Neural cell (in vitro differentiated cells): ENCODE measurements around the gene RHCE.
"Not testable (repeated sequence)": the region's sequence is repeated elsewhere in the genome, so short reads cannot be mapped to it uniquely, and the experiment has no call there.

Experiments
- CTCF ChIP-seq: fragments of 450-650 bp; IDR thresholded peaks from 2 replicates; pipeline ENCODE4 v1.5.1; 2014; ENCODE audit warnings: antibody characterized with exemption, mild to moderate bottlenecking, moderate library complexity; ENCODE audit not compliant: poor library complexity, severe bottlenecking
- EP300 ChIP-seq: fragments of 450-650 bp; conservative IDR thresholded peaks from 2 replicates; pipeline ENCODE4 v1.6.1; 2014; ENCODE audit warnings: antibody characterized with exemption, mild to moderate bottlenecking, moderate library complexity; ENCODE audit not compliant: poor library complexity, severe bottlenecking
- POLR2AphosphoS5 ChIP-seq: IDR thresholded peaks from 2 replicates; pipeline ENCODE4 v1.6.1; 2012
- RAD21 ChIP-seq: fragments of 450-650 bp; conservative IDR thresholded peaks from 2 replicates; pipeline ENCODE4 v1.6.1; 2014; ENCODE audit warnings: antibody characterized with exemption, mild to moderate bottlenecking, moderate library complexity
- REST ChIP-seq: IDR thresholded peaks from 2 replicates; pipeline ENCODE4 v1.6.1; 2012; ENCODE audit warnings: borderline replicate concordance

GRCh38 chr1:25371757-25372156 is 48.9 kb downstream of the RHCE start:
- TF ChIP-seq POLR2AphosphoS5, REST, EP300, CTCF, RAD21: not testable (repeated sequence)
